SU-DHL-6 (cell line): ENCODE results near the gene CHST4.

ENCODE experiments used
- CTCF ChIP-seq: fragments of 200-600 bp; sonication (generic); IDR thresholded peaks from one replicate; pipeline ENCODE4 v1.5.1; 2017; ENCODE audit warnings: antibody characterized with exemption, mild to moderate bottlenecking, low read length, moderate library complexity; ENCODE audit not compliant: insufficient read depth, poor library complexity, severe bottlenecking
- EZH2phosphoT487 ChIP-seq: fragments of 200-600 bp; sonication (generic), shearing (Covaris generic); conservative IDR thresholded peaks from 2 replicates; pipeline ENCODE4 v1.6.1; 2018; ENCODE audit warnings: mild to moderate bottlenecking, antibody characterized with exemption, low read length, moderate library complexity, mixed read lengths

DNA sequence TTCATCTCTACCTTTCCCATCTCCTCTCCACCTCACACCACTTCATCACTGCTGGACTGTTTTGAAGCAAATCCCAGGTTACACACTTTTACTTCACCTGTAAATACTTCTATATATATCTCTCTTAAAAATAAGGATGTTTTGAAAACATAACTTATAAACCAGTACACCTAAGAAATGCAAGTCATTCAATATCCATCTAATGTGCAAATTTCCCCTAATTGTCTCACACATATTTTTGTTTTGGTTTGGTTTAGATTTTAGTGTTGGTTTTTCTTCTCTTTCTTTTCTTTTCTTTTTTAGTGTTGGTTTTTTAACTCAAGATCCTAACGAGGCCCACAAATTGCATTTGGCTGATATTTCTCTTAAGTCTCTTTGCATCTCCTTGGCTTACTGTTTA lies 19.2 kb upstream of the CHST4 start:
- TF ChIP-seq CTCF: no peak
- TF ChIP-seq EZH2phosphoT487: no peak
